Astrocyte (in vitro differentiated cells and primary cell): ENCODE measurements around the gene CACNA1D.

Experiments
- CTCF ChIP-seq: IDR thresholded peaks from 2 replicates; pipeline ENCODE4 v1.5.1; 2011; ENCODE audit warnings: low read depth, mild to moderate bottlenecking, inconsistent platforms, low read length, moderate library complexity; ENCODE audit not compliant: insufficient read depth
- EZH2 ChIP-seq: IDR thresholded peaks from 2 replicates; pipeline ENCODE4 v1.6.1; 2012; ENCODE audit warnings: mild to moderate bottlenecking, low read length, inconsistent platforms; ENCODE audit not compliant: insufficient read depth

- TF ChIP-seq CTCF (no peak), EZH2 (no peak)
Observed at GRCh38 chr3:53747559-53747958, 253.1 kb downstream of the CACNA1D start.
